CD4-positive, alpha-beta T cell treated with Interleukin-2 at 100 ng/mL for 4 hours (primary cell): ENCODE data around the gene E2F1.

Experiments used
- DNase-seq: peaks from one replicate; pipeline ENCODE4 v3.0.0-alpha.2; 2020; ENCODE audit warnings: low spot score

E2F1 gene

GRCh38 chr20:33687370-33687915 is 1.3 kb upstream of the E2F1 start:
- DNase-seq: no peak

DNA sequence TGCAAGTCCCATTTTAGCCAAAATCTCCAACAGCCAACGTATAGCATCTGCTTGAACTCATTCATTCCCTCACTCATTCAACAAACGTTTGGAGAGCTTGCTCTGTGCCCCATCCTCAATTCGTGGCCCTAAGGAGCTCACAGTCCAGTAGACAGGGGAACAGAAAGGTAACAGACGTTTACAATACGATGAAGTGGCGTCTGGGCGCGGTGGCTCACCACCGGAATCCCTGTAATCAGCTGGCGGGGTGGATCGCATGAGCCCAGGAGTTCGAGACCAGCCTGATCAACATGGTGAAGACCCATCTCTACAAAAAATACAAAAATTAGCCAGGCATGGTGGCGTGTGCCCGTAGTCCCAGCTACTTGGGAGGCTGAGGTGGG is 790 bp upstream of the E2F1 start:
- DNase-seq: no peak

DNA sequence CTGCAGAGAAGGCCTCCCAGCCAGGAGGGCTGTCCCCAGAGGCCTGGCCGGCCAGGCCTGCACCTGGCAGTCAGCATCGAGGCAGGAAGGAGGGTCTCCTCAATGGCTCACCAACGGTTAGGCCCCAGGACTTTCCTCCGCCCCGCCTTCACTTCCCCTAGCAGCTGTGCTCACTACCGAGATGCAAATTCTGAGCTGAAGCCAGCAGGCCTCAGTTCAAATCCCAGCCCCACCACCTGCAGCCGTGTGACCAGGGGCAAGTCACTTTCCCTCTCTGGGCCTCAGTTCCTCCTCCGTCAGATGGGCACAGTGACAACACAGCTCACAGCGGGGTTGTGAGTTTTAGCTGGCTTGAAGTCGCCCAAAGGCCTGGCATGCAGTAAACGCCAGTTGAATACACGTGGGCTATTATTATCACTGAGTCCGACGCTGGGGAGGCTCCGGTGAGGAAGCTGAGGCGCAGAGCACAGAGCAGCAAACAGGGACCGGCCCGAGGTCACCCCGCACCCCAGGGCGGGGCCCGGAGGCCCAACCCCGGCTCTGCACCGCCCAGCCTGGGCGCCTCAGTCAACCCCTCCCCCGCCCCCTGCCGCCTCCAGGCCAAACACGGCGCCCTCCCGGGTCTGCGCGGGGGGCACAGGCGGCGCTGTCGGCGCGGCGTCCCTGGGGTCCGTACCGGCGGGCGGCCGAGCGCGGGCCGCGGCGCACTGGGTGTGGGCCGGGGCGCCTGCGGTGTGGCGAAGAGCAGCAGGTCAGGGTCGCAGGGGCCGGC is 671 bp downstream of the E2F1 start:
- peak; percentile 25 for DNase-seq

GRCh38 chr20:33684533-33685327 is 1.5 kb downstream of the E2F1 start:
- no peak for DNase-seq

- no peak for DNase-seq
Observed at GRCh38 chr20:33681728-33682353, 4.3 kb downstream of the E2F1 start.

DNA sequence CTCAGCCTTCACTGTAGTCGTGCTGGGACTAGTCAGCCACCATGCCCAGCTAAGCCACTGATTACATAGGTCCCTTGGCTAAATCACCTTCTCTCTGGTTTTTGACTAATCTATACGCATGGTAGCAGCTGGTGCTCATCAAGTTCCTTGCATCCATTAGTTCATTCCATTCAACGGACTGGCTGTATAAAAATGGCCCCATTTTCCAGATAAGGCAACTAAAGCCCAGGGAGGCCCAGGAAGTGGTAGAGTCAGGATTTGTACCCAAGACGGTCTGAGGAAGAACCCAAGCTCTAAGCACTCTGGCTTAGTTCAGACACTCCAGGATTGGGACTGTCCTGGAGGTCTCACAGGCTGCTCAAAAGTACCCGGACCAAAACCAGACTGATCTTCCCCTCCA is 4.9 kb downstream of the E2F1 start:
- no peak for DNase-seq

DNA sequence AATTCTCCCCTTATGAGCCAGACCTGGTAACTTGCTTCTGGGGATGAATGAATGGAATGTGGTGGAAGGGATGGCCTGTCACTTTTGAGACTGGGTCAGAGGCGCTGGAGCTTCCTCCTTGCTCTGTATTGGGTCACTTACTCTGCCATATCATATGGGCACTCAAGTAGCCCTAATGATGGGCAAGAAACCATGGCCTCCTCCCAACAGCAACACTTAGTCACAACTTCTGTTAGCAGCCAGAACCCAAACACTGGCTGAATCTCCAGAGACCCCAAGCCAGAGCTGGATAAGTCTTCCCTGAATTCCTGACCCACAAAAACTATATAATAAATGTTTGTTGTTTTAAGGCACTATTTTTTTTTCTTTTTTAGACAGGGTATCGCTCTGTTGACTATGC is 5.5 kb downstream of the E2F1 start:
- DNase-seq: no peak

DNA sequence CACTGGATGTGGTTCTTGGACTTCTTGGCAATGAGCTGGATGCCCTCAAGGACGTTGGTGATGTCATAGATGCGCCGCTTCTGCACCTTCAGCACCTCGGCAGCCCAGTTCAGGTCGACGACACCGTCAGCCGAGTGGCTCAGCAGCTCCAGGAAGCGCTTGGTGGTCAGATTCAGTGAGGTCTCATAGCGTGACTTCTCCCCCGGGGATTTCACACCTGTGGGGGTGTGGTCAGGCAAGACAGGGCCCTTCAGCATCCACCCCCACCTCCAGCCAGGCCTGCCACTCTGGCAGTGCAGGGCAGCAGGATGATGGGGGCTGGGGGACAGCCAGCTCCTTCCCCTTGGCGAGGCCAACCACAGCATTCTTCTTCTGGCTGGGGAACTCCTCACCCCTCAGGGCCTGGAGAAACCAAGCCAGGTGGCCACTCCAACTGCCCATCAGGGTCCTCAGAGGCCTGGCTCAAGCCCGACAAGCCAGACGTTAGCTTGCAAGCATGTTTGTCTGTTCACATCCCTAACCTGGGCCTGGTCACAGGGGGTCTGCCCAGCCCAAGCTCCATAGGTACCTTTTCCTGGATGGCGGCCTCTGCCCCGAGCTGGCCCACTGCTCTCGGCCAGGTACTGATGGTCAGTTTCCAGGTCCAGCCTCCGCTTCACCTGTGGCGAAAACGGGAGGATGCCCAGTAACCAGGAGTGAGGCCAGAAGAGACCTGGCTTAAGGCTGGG is 6.3 kb downstream of the E2F1 start:
- DNase-seq: peak; percentile 51

DNA sequence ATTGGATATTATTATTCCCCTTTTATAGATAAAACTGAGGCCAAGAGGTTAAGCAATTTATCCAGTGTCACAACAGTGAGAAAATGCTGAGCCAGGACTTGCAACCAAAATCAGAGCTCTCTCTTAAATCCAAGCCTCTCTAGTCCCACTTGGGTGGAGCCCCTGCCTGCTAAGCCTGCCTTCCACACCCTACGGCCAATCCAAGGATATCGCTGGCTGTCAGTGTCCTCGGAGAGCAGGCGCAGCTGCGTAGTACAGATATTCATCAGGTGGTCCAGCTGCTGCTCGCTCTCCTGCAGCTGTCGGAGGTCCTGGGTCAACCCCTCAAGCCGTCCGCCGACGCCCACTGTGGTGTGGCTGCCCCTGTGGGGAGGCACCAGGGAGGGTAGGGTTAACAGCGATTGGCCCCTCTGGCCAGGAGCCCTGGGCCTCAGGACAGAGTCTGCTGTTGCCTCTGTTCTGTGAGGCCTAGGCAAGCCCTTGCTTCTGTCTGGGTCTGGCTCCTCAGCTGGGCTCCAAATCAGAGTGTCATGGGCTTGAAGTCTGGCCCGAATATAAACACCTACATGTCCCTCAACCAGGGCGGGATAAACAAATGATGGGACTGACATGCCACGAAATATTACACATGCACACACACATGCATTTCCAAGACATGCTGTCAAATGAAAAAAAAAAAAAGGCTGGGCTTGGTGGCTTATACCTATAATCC is 8.0 kb downstream of the E2F1 start:
- no peak for DNase-seq

GRCh38 chr20:33676652-33677645 is 9.2 kb downstream of the E2F1 start:
- DNase-seq: no peak

- no peak for DNase-seq
Observed at GRCh38 chr20:33676121-33676520, 10.1 kb downstream of the E2F1 start.

DNA sequence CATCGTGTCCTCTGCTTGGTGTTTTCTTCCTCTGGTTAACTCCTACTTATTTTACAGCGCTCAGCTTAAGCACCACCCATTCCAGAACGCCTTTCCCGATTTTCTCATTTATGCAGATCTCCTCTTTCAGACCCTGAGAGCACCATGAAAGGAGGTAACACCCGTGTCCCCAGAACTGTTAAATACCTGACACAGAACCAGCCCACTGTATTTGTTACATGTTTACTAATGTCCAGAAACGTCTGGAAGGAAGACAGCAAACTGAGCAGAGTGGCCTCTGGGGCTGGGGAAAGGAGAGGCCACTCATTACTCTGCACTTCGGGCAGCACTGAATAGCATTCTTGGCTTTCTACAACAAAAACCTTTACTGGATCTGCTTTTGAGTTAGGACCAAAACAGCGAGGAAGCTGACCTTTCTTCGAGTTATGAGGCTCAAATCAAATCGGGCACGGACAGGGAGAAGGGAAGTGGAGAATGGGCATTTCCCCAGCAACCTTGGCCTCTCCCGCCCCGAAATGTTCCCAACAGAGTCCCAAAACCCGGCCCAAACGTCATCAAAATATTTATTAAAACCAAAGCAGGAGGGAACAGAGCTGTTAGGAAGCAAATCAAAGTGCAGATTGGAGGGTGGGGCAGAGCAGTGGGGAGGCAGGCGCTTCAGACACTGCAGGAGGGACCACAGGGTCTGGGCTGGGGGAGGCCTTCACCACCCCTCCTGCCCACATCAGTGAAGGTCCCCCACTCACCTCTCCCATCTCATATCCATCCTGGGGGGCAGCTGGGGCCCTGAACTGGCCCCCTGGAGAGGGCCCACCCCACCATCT is 10.8 kb downstream of the E2F1 start:
- no peak for DNase-seq

DNA sequence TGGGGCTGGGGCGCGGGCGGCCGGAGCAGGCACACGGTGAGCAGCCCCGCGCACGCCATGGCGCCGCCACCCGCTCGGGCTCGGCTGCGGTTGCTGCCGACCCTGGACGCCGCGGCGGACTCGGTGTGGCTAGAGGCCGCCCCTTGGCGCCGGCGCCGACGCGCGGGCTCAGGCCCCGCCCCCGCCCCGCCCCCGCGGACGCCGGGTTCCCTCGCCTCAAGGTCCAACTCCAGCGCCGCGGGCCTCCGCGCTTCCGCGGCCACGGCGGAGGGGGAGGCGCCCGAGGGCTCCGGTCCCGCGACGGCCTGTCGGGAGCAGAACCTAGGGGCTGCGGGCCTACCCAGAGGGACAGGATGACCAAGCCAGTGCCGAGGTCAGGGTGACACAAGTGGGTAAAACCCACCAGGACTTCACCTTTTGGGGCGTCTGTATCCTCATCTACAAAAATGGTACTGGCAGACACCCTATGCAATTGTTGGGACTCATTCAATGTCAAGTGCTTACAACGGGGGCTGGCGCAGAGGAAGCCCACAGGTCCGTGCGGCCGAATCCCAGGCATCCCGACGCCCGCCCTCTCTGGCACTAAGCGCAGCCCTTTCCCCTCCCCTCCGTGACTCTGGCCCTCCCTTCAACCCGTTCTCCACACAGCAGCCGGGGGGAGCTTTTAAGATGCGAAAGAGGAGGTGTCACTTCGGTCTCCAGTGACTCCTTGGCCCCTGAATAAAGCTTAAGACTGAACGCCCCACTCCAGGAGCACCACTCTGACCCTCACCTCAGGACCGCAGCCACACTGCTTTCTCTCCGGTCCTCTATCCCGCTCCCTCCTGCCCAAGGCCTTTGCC is 11.7 kb downstream of the E2F1 start, which contains the start of gene NECAB3:
NECAB3 (minus strand) TSS at position 135 of the 842 bp plus-strand sequence; CDS start at position 59, 76 bp downstream.
- DNase-seq: peak; percentile 49

DNA sequence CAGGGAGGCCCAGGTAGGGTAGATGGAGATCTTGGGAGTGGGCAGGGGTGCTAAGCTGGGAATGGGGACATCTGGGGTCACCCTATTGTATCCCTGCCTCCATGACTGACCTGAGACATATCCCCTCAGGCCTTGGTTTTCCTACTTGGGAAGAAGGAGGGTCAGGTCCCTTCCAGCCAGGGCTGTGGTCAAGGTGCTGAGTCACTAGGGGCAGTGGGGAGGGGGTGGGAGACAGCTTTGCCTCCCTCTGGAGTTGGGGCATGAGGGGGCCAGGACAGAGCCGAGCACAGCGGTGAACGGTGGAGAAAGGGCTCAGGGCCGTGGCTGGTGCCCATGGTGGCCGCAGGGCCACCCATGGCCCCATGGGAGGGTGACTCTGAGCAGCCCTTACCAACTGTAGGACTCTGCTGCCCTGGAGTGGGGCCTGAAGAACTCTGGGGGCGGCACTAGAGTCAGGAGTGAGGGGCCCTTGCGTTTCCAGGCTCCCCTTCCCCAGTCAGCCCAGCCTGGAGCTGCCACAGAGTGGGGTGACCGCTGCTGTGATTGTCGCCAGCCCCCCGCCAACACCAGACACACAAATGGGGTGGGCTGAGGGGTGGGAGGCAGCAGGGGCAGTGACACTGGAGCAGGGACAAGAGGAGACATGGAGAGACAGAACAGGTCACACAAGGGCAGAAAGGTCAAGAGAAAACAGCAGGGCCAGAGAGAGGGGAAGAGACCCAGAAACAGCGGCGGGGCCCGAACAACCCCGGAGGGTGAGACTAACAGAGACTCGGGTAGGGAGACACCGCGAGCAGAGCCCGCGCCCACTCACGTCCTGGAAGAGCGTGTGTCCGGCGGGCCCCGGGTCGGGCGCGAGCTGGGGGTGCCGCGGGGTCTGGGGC is 12.5 kb downstream of the E2F1 start:
- no peak for DNase-seq

DNA sequence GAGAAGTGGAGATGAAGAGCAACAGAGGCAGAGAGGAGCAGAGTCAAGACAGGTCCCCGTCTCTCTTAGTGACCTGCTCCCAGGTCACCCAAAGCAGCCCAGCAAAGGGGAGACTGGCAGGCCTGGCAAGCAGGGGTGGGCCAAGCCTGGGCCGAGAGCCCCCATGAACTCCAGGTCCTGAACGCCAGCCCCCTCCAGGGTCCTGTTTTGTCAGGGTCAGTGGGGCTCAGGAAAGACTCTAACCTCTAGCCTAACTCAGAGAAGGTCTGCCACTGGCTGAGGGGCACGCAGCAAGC is 13.1 kb downstream of the E2F1 start:
- no peak for DNase-seq

GRCh38 chr20:33672426-33673113 is 13.6 kb downstream of the E2F1 start:
- DNase-seq: no peak
